Effector memory CD4-positive, alpha-beta T cell (primary cell): ENCODE results near the gene GFPT1.
A peak's percentile ranks its signal among the peaks of the same experiment; 100 is the strongest.
"Not testable (repeated sequence)": the region's sequence is repeated elsewhere in the genome, so short reads cannot be mapped to it uniquely, and the experiment has no call there.

Experiments
- DNase-seq, 3 donors: peaks; one replicate each; pipeline ENCODE4 v3.0.0-alpha.2; 2020
- H3K27ac ChIP-seq: 2 replicates; pipeline ENCODE4 v1.7.0; 2013; ENCODE audit warnings: mild to moderate bottlenecking, low read length, moderate library complexity; ENCODE audit not compliant: insufficient read depth, poor library complexity, severe bottlenecking
- H3K27me3 ChIP-seq: replicated peaks from 2 replicates; pipeline ENCODE4 v1.7.0; 2013; ENCODE audit warnings: mild to moderate bottlenecking, low read length; ENCODE audit not compliant: insufficient read depth, control insufficient read depth, poor library complexity, severe bottlenecking
- H3K36me3 ChIP-seq: 2 replicates; pipeline ENCODE4 v1.7.0; 2013; ENCODE audit warnings: mild to moderate bottlenecking, low read length, moderate library complexity; ENCODE audit not compliant: control insufficient read depth, insufficient read depth
- H3K4me1 ChIP-seq: 2 replicates; pipeline ENCODE4 v1.7.0; 2013; ENCODE audit warnings: low read length, mild to moderate bottlenecking; ENCODE audit not compliant: control insufficient read depth, insufficient read depth, poor library complexity, severe bottlenecking
- H3K4me3 ChIP-seq: 2 replicates; pipeline ENCODE4 v1.7.0; 2013; ENCODE audit warnings: low read length, low read depth, mild to moderate bottlenecking; ENCODE audit not compliant: insufficient read depth, poor library complexity, severe bottlenecking
- H3K9me3 ChIP-seq: 2 replicates; pipeline ENCODE4 v1.7.0; 2013; ENCODE audit warnings: mild to moderate bottlenecking, low read length, moderate library complexity; ENCODE audit not compliant: control insufficient read depth
- total RNA-seq, 3 donors: gene quantifications; one replicate each; lab custom pipeline; 2026; lab: John Stamatoyannopoulos, UW

GFPT1 gene
- 53.2 to 59.9 (median 56.4) reads per million in 3 donors for total RNA-seq

- peak within 1 kb of the TSS; percentile 93 for H3K4me3 ChIP-seq
- H3K36me3 ChIP-seq: no peaks in the 10 kb centered on the region
- H3K9me3 ChIP-seq: no peaks in the 10 kb centered on the region
- DNase-seq: peak; percentile 81 to 86 (median 85)
- no peaks in the 10 kb centered on the region for H3K27me3 ChIP-seq
- H3K27ac ChIP-seq: peak within 1 kb of the TSS; percentile 71
- H3K4me1 ChIP-seq: peaks cover 14% of the 10 kb centered on the region
These were observed at the start of gene GFPT1 for GRCh38 chr2:69386789-69387734. GFPT1 (minus strand) TSS chr2:69387227; CDS start chr2:69387071, 156 bp downstream.

- Histone ChIP-seq H3K4me3 (peak overlapping the region; percentile 73), H3K27ac (peak overlapping the region; percentile 85), H3K4me1 (peaks cover 9% of the 10 kb centered on the region), H3K27me3 (no peaks in the 10 kb centered on the region), H3K36me3 (no peaks in the 10 kb centered on the region), H3K9me3 (no peaks in the 10 kb centered on the region)
- no peak for DNase-seq
These were observed 49.5 kb upstream of the GFPT1 start for GRCh38 chr2:69436596-69436937.

GRCh38 chr2:69434753-69435152 lies 47.7 kb upstream of the GFPT1 start:
- Histone ChIP-seq H3K4me3 (no peak overlapping the region), H3K36me3 (peaks cover 6% of the 10 kb centered on the region), H3K27ac (no peak overlapping the region), H3K9me3 (no peaks in the 10 kb centered on the region), H3K27me3 (no peaks in the 10 kb centered on the region), H3K4me1 (peaks cover 9% of the 10 kb centered on the region)
- DNase-seq: no peak

- Histone ChIP-seq H3K27me3 (no peaks in the 10 kb centered on the region), H3K4me3 (no peak overlapping the region), H3K27ac (no peak overlapping the region), H3K36me3 (peaks cover 21% of the 10 kb centered on the region), H3K9me3 (no peaks in the 10 kb centered on the region), H3K4me1 (peaks cover 3% of the 10 kb centered on the region)
- no peak for DNase-seq
These were observed 42.6 kb upstream of the GFPT1 start for GRCh38 chr2:69429491-69430183.

GRCh38 chr2:69428981-69429380 lies 42.0 kb upstream of the GFPT1 start:
- Histone ChIP-seq H3K27me3 (no peaks in the 10 kb centered on the region), H3K4me3 (no peak overlapping the region), H3K27ac (no peak overlapping the region), H3K4me1 (peaks cover 3% of the 10 kb centered on the region), H3K9me3 (no peaks in the 10 kb centered on the region), H3K36me3 (peaks cover 21% of the 10 kb centered on the region)
- no peak for DNase-seq

GRCh38 chr2:69424419-69424818 lies 37.4 kb upstream of the GFPT1 start:
- no peaks in the 10 kb centered on the region for H3K9me3 ChIP-seq
- no peak overlapping the region for H3K4me3 ChIP-seq
- H3K27ac ChIP-seq: no peak overlapping the region
- peaks cover 15% of the 10 kb centered on the region for H3K36me3 ChIP-seq
- no peaks in the 10 kb centered on the region for H3K27me3 ChIP-seq
- H3K4me1 ChIP-seq: no peaks in the 10 kb centered on the region
- no peak for DNase-seq

- peaks cover 12% of the 10 kb centered on the region for H3K36me3 ChIP-seq
- H3K27ac ChIP-seq: no peak overlapping the region
- no peak for DNase-seq
- H3K4me1 ChIP-seq: no peaks in the 10 kb centered on the region
- no peaks in the 10 kb centered on the region for H3K9me3 ChIP-seq
- no peak overlapping the region for H3K4me3 ChIP-seq
- H3K27me3 ChIP-seq: no peaks in the 10 kb centered on the region
These were observed 35.2 kb upstream of the GFPT1 start for GRCh38 chr2:69422198-69422597.

- peaks cover 20% of the 10 kb centered on the region for H3K36me3 ChIP-seq
- DNase-seq, H3K4me3 ChIP-seq: not testable (repeated sequence)
These were observed 32.1 kb upstream of the GFPT1 start for GRCh38 chr2:69419111-69419510.

GRCh38 chr2:69416147-69416546 lies 29.1 kb upstream of the GFPT1 start:
- H3K9me3 ChIP-seq: no peaks in the 10 kb centered on the region
- H3K36me3 ChIP-seq: peaks cover 20% of the 10 kb centered on the region
- DNase-seq: no peak
- H3K27ac ChIP-seq: no peak overlapping the region
- H3K4me1 ChIP-seq: no peaks in the 10 kb centered on the region
- no peaks in the 10 kb centered on the region for H3K27me3 ChIP-seq
- H3K4me3 ChIP-seq: no peak overlapping the region

More at GRCh38 chr2:69419111-69419510, 32.1 kb upstream of the GFPT1 start:
- H3K27ac ChIP-seq, H3K9me3 ChIP-seq, H3K27me3 ChIP-seq, H3K4me1 ChIP-seq: not testable (repeated sequence)

- no peak for DNase-seq
- Histone ChIP-seq H3K9me3 (no peaks in the 10 kb centered on the region), H3K4me1 (no peaks in the 10 kb centered on the region), H3K36me3 (peaks cover 10% of the 10 kb centered on the region), H3K27ac (no peak overlapping the region), H3K27me3 (no peaks in the 10 kb centered on the region), H3K4me3 (no peak overlapping the region)
These were observed 24.1 kb upstream of the GFPT1 start for GRCh38 chr2:69411120-69411519.
